OCI-LY7 (cell line): ENCODE results near the gene HAUS6. TPM values are rescaled to one million over a fixed set of nuclear protein-coding genes. Genes with fewer than 3 reads are reported as not detected.

Source experiments
- BruUV-seq: library from RNA; stranded (reverse); fragments of 400-500 nt; replicated peaks from 2 replicates; lab custom pipeline; 2021; lab: Mats Ljungman, UMichigan
- CTCF ChIA-PET: fragments of 300-600 bp; sonication (Branson Sonifier 250); formaldehyde crosslinking; loops from one replicate; lab custom pipeline; 2022; ENCODE audit warnings: antibody characterized with exemption; ENCODE audit not compliant: unreplicated experiment; lab: Charles Lee
- POLR2A ChIA-PET: fragments of 300-600 bp; sonication (Branson Sonifier 250); formaldehyde crosslinking; loops from one replicate; lab custom pipeline; 2022; ENCODE audit warnings: antibody characterized with exemption; lab: Charles Lee
- DNase-seq: peaks from one replicate; pipeline ENCODE4 v3.0.0-alpha.2; 2015; ENCODE audit warnings: low spot score
- H2AFZ ChIP-seq: fragments of 200-600 bp; sonication (generic), shearing (Covaris generic); 2 replicates; pipeline ENCODE4 v1.6.1; 2014; ENCODE audit warnings: mild to moderate bottlenecking, antibody characterized with exemption, low read length, moderate library complexity
- H3K27ac ChIP-seq: fragments of 200-600 bp; sonication (generic); 2 replicates; pipeline ENCODE4 v1.5.1; 2014; ENCODE audit warnings: mixed run types, low read depth, mild to moderate bottlenecking, moderate library complexity, low read length, inconsistent platforms; ENCODE audit not compliant: poor library complexity, severe bottlenecking
- H3K36me3 ChIP-seq: fragments of 200-600 bp; sonication (generic); 2 replicates; pipeline ENCODE4 v1.6.1; 2014; ENCODE audit warnings: mild to moderate bottlenecking, antibody characterized with exemption, low read length, moderate library complexity, mixed read lengths; ENCODE audit not compliant: insufficient read depth
- H3K4me1 ChIP-seq: fragments of 200-600 bp; sonication (generic); 2 replicates; pipeline ENCODE4 v1.5.1; 2014; ENCODE audit warnings: mild to moderate bottlenecking, low read length; ENCODE audit not compliant: insufficient read depth, poor library complexity, severe bottlenecking
- H3K4me2 ChIP-seq: fragments of 200-600 bp; sonication (generic); 2 replicates; pipeline ENCODE4 v1.6.1; 2014; ENCODE audit warnings: mild to moderate bottlenecking, low read length
- H3K4me3 ChIP-seq: fragments of 200-600 bp; sonication (generic); 2 replicates; pipeline ENCODE4 v1.5.1; 2014; ENCODE audit warnings: mild to moderate bottlenecking, low read depth, low read length; ENCODE audit not compliant: poor library complexity, severe bottlenecking
- H3K79me2 ChIP-seq: fragments of 200-600 bp; sonication (generic); 2 replicates; pipeline ENCODE4 v1.6.1; 2016; ENCODE audit warnings: low read depth, mild to moderate bottlenecking, low read length, moderate library complexity, mixed read lengths; ENCODE audit not compliant: insufficient read depth
- H3K9me2 ChIP-seq: fragments of 200-600 bp; sonication (generic); 2 replicates; pipeline ENCODE4 v1.6.1; 2016; ENCODE audit warnings: mild to moderate bottlenecking, low read length, mixed read lengths; ENCODE audit not compliant: insufficient read depth
- H3K9me3 ChIP-seq: fragments of 200-600 bp; sonication (generic); 2 replicates; pipeline ENCODE4 v1.6.1; 2014; ENCODE audit warnings: mild to moderate bottlenecking, mixed run types, low read length, mixed read lengths
- H4K20me1 ChIP-seq: fragments of 200-600 bp; sonication (generic); 2 replicates; pipeline ENCODE4 v1.6.1; 2014; ENCODE audit warnings: mild to moderate bottlenecking, antibody characterized with exemption, low read length, moderate library complexity, mixed read lengths; ENCODE audit not compliant: insufficient read depth
- CTCF ChIP-seq: fragments of 200-600 bp; sonication (generic); conservative IDR thresholded peaks from 2 replicates; pipeline ENCODE4 v1.5.1; 2014; ENCODE audit warnings: mild to moderate bottlenecking, antibody characterized with exemption, low read length, moderate library complexity, mixed read lengths
- EZH2phosphoT487 ChIP-seq: fragments of 200-600 bp; sonication (generic); IDR thresholded peaks from 2 replicates; pipeline ENCODE4 v1.6.1; 2018; ENCODE audit warnings: low read depth, borderline replicate concordance, mild to moderate bottlenecking, mixed run types, antibody characterized with exemption, low read length, moderate library complexity, mixed read lengths
- intact Hi-C: fragments of 100-400 bp; cut with micrococcal nuclease; formaldehyde crosslinking; loops from one replicate; pipeline ENCODE4 v1.10.0; 2022; ENCODE audit not compliant: unreplicated experiment
- total RNA-seq, 2 experiments: library from RNA; depleted of rRNA in 1 of 2; stranded (reverse); fragments of >200 nt in 1 of 2; shearing (Covaris generic) in 1 of 2; gene quantifications; 2 replicates each; pipeline ENCODE4 v1.2.3, GENCODE V29; 2014 to 2022

HAUS6 gene
- total RNA-seq, 2 experiments from 2014 or later, result 25.7 to 31.5 TPM

- Histone ChIP-seq H3K4me1 (no peaks in the 10 kb centered on the region), H3K79me2 (no peaks in the 10 kb centered on the region), H3K27ac (no peak overlapping the region), H3K4me3 (no peak overlapping the region), H3K36me3 (no peaks in the 10 kb centered on the region), H3K4me2 (no peak overlapping the region), H4K20me1 (no peaks in the 10 kb centered on the region), H3K9me2 (no peaks in the 10 kb centered on the region), H2AFZ (no peak overlapping the region), H3K9me3 (no peaks in the 10 kb centered on the region)
- POLR2A ChIA-PET, result interaction anchor here (1.2 kb wide), 1 partner anchor 11 kb away, joined by 3 read pairs; no protein-coding TSS in a partner anchor
- no TSS peak for BruUV-seq
- DNase-seq, result no peak
- no peak for TF ChIP-seq EZH2phosphoT487
- TF ChIP-seq CTCF, result no peak
- CTCF ChIA-PET, result no interaction called here
- intact Hi-C loops, result loop anchor here (10.0 kb wide), 1 partner anchor 67 kb away; no protein-coding TSS in a partner anchor
Measured at GRCh38 chr9:19108038-19108437, 5.3 kb upstream of the HAUS6 start.

- Histone ChIP-seq H3K4me3 (no peak overlapping the region), H3K79me2 (peaks cover 28% of the 10 kb centered on the region), H3K4me1 (peaks cover 17% of the 10 kb centered on the region), H3K9me3 (no peaks in the 10 kb centered on the region), H3K4me2 (no peak overlapping the region), H3K9me2 (no peaks in the 10 kb centered on the region), H4K20me1 (peaks cover 8% of the 10 kb centered on the region; the same call in 1 of the 2 replicates), H3K27ac (no peak overlapping the region), H2AFZ (no peak overlapping the region), H3K36me3 (peaks cover 16% of the 10 kb centered on the region)
- ChIA-PET POLR2A (interaction anchor here (0.8 kb wide), 2 partner anchors 8 to 128 kb away, joined by 3 read pairs; no protein-coding TSS in a partner anchor), CTCF (no interaction called here)
- TF ChIP-seq CTCF (no peak), EZH2phosphoT487 (no peak)
- no TSS peak for BruUV-seq
- no peak for DNase-seq
- intact Hi-C loops, result loop anchor here (5.0 to 10.0 kb wide), 2 partner anchors 70 to 353 kb away; no protein-coding TSS in a partner anchor
Measured at GRCh38 chr9:19104515-19105282, 2.0 kb upstream of the HAUS6 start.
